Activated CD4-positive, alpha-beta T cell treated with anti-CD3 and anti-CD28 coated beads for 24 hours (primary cell): Measurements from ENCODE around the gene ASAP2.

Experiments
- DNase-seq, 2 donors: peaks; one replicate each; pipeline ENCODE4 v3.0.0-alpha.2; 2020; ENCODE audit warnings: low read depth in 2 of 2

ASAP2 gene

GRCh38 chr2:9275399-9275798 lies 68.8 kb downstream of the ASAP2 start:
- no peak for DNase-seq

- no peak for DNase-seq
These were observed 69.5 kb downstream of the ASAP2 start for GRCh38 chr2:9276074-9276473.

GRCh38 chr2:9276901-9277451 lies 70.4 kb downstream of the ASAP2 start:
- no peak for DNase-seq

- no peak for DNase-seq
These were observed 71.8 kb downstream of the ASAP2 start for GRCh38 chr2:9278439-9278838.

GRCh38 chr2:9279426-9279825 lies 72.8 kb downstream of the ASAP2 start:
- DNase-seq, result no peak

- DNase-seq, result no peak
These were observed 73.6 kb downstream of the ASAP2 start for GRCh38 chr2:9280224-9280623.

- DNase-seq, result no peak
These were observed 74.5 kb downstream of the ASAP2 start for GRCh38 chr2:9281145-9281544.

- no peak for DNase-seq
These were observed 75.8 kb downstream of the ASAP2 start for GRCh38 chr2:9282128-9283112.

GRCh38 chr2:9284521-9285297 lies 78.1 kb downstream of the ASAP2 start:
- no peak for DNase-seq

- DNase-seq, result no peak
These were observed 78.8 kb downstream of the ASAP2 start for GRCh38 chr2:9285385-9285920.

GRCh38 chr2:9285921-9286320 lies 79.3 kb downstream of the ASAP2 start:
- DNase-seq, result no peak

GRCh38 chr2:9286554-9287399 lies 80.2 kb downstream of the ASAP2 start:
- no peak for DNase-seq

GRCh38 chr2:9287400-9288045 lies 80.9 kb downstream of the ASAP2 start:
- no peak for DNase-seq

- DNase-seq, result no peak
These were observed 81.6 kb downstream of the ASAP2 start for GRCh38 chr2:9288233-9288632.

GRCh38 chr2:9288681-9289338 lies 82.2 kb downstream of the ASAP2 start:
- DNase-seq, result no peak

GRCh38 chr2:9291331-9291730 lies 84.7 kb downstream of the ASAP2 start:
- no peak for DNase-seq

- no peak for DNase-seq
These were observed 85.3 kb downstream of the ASAP2 start for GRCh38 chr2:9291866-9292265.

GRCh38 chr2:9292426-9292825 lies 85.8 kb downstream of the ASAP2 start:
- DNase-seq, result no peak

GRCh38 chr2:9294764-9295163 lies 88.2 kb downstream of the ASAP2 start:
- no peak for DNase-seq

- DNase-seq, result no peak
These were observed 89.9 kb downstream of the ASAP2 start for GRCh38 chr2:9296559-9296958.
